Neural progenitor cell (in vitro differentiated cells): Measurements from ENCODE around the gene NDUFB7. TPM values are rescaled to one million over a fixed set of nuclear protein-coding genes. Genes with fewer than 3 reads are reported as not detected.
"Not testable (repeated sequence)": the region's sequence is repeated elsewhere in the genome, so short reads cannot be mapped to it uniquely, and the experiment has no call there.

Source experiments
- DNase-seq: peaks from one replicate; pipeline ENCODE4 v3.0.0-alpha.2; 2016; ENCODE audit warnings: low spot score
- H2AFZ ChIP-seq: fragments of 200-600 bp; sonication (generic); replicated peaks from 2 replicates; pipeline ENCODE4 v1.6.1; 2016; ENCODE audit warnings: antibody characterized with exemption
- H3F3A ChIP-seq: fragments of 200-600 bp; sonication (generic); 2 replicates; pipeline ENCODE4 v1.6.1; 2016; ENCODE audit warnings: antibody characterized with exemption, low read depth
- H3K27ac ChIP-seq: fragments of 200-600 bp; sonication (generic); 2 replicates; pipeline ENCODE4 v1.5.1; 2016; ENCODE audit warnings: mild to moderate bottlenecking
- H3K27me3 ChIP-seq: fragments of 200-600 bp; sonication (generic); 2 replicates; pipeline ENCODE4 v1.6.1; 2016; ENCODE audit warnings: mild to moderate bottlenecking, moderate library complexity
- H3K36me3 ChIP-seq: fragments of 200-600 bp; sonication (generic); 2 replicates; pipeline ENCODE4 v1.5.1; 2016
- H3K4me1 ChIP-seq: fragments of 200-600 bp; sonication (generic); 2 replicates; pipeline ENCODE4 v1.6.1; 2016; ENCODE audit warnings: mixed run types
- H3K4me2 ChIP-seq: fragments of 200-600 bp; sonication (generic); 2 replicates; pipeline ENCODE4 v1.6.1; 2016
- H3K4me3 ChIP-seq: fragments of 200-600 bp; sonication (generic); 2 replicates; pipeline ENCODE4 v1.5.1; 2016
- H3K79me2 ChIP-seq: fragments of 200-600 bp; sonication (generic); 2 replicates; pipeline ENCODE4 v1.6.1; 2016; ENCODE audit warnings: low read depth
- H3K9ac ChIP-seq: fragments of 200-600 bp; sonication (generic); 2 replicates; pipeline ENCODE4 v1.6.1; 2016
- H3K9me3 ChIP-seq: fragments of 200-600 bp; sonication (generic); 2 replicates; pipeline ENCODE4 v1.5.1; 2016; ENCODE audit warnings: low read depth
- H4K20me1 ChIP-seq: fragments of 200-600 bp; sonication (generic); 2 replicates; pipeline ENCODE4 v1.6.1; 2016; ENCODE audit warnings: low read depth
- H3K27ac Mint-ChIP-seq: 3 replicates; pipeline ENCODE4 v1.8.0; 2021; ENCODE audit warnings: mixed read lengths
- H3K27me3 Mint-ChIP-seq: 2 replicates; pipeline ENCODE4 v1.8.0; 2022; ENCODE audit warnings: low read depth, mild to moderate bottlenecking, inconsistent platforms, moderate library complexity, mixed read lengths; ENCODE audit not compliant: insufficient read depth
- H3K36me3 Mint-ChIP-seq: 3 replicates; pipeline ENCODE4 v1.8.0; 2021; ENCODE audit warnings: mixed read lengths
- H3K4me1 Mint-ChIP-seq: 3 replicates; pipeline ENCODE4 v1.8.0; 2021; ENCODE audit warnings: mixed read lengths
- H3K4me3 Mint-ChIP-seq: 3 replicates; pipeline ENCODE4 v1.8.0; 2021; ENCODE audit warnings: mild to moderate bottlenecking, moderate library complexity, mixed read lengths
- H3K9me3 Mint-ChIP-seq: 3 replicates; pipeline ENCODE4 v1.8.0; 2020; ENCODE audit warnings: mixed read lengths
- CTCF ChIP-seq: fragments of 200-600 bp; sonication (generic); IDR thresholded peaks from 2 replicates; pipeline ENCODE4 v1.5.1; 2017; ENCODE audit warnings: antibody characterized with exemption, mild to moderate bottlenecking
- EZH2 ChIP-seq: fragments of 200-600 bp; sonication (generic); IDR thresholded peaks from 2 replicates; pipeline ENCODE4 v1.6.1; 2017; ENCODE audit warnings: antibody characterized with exemption, mild to moderate bottlenecking, moderate library complexity
- EZH2phosphoT487 ChIP-seq: fragments of 200-600 bp; sonication (generic); IDR thresholded peaks from 2 replicates; pipeline ENCODE4 v1.6.1; 2017; ENCODE audit warnings: antibody characterized with exemption
- total RNA-seq: library from RNA; depleted of rRNA; stranded (reverse); fragments of >200 nt; gene quantifications from 2 replicates; pipeline ENCODE4 v1.2.3, GENCODE V29; 2015; ENCODE audit warnings: low replicate concordance

Gene NDUFB7
- total RNA-seq, 1 donor from 2014 or later, result 38.0 TPM

GRCh38 chr19:14599548-14600147, 27.8 kb upstream of the NDUFB7 start:
- Histone ChIP-seq H3K4me2 (no peak overlapping the region), H3K36me3 (no peaks in the 10 kb centered on the region), H2AFZ (no peak overlapping the region), H3K27ac (no peak overlapping the region), H3K9me3 (no peaks in the 10 kb centered on the region), H3K79me2 (no peaks in the 10 kb centered on the region), H3F3A (no peaks in the 10 kb centered on the region), H3K4me3 (no peak overlapping the region), H3K27me3 (no peaks in the 10 kb centered on the region), H4K20me1 (no peaks in the 10 kb centered on the region), H3K4me1 (no peaks in the 10 kb centered on the region), H3K9ac (no peak overlapping the region)
- no peak for TF ChIP-seq EZH2
- no peak for TF ChIP-seq EZH2phosphoT487
- no peak for TF ChIP-seq CTCF
- H3K9me3 Mint-ChIP-seq, result peaks cover 6% of the 10 kb centered on the region
- no peaks in the 10 kb centered on the region for H3K4me1 Mint-ChIP-seq
- H3K27me3 Mint-ChIP-seq, result peaks cover 5% of the 10 kb centered on the region
- H3K4me3 Mint-ChIP-seq, result no peak overlapping the region
- no peaks in the 10 kb centered on the region for H3K36me3 Mint-ChIP-seq
- H3K27ac Mint-ChIP-seq, result no peak overlapping the region
- no peak for DNase-seq

DNA sequence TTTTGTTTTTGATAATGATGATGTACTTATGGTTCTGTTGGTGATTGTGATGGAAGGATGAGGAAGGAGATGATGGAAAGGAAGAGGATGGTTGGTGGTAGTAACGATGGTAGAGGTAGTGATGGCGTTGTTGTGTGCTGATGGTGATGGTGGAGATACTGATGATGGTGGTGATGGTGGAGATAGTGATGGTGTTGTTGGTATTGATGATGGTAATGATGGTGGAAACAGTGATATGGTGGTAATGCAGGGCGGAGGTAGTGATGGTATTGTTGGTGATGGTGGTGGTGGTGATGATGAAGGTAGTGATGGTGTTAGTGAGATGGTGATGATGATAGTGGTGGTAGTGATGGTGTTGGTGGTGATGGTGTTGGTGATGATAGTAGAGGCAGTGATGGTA, 23.7 kb upstream of the NDUFB7 start:
- Histone ChIP-seq H3K4me3 (no peak overlapping the region), H3K36me3 (no peaks in the 10 kb centered on the region), H4K20me1 (no peaks in the 10 kb centered on the region), H3K4me2 (no peak overlapping the region), H3K9ac (no peak overlapping the region), H3K27me3 (no peaks in the 10 kb centered on the region), H2AFZ (no peak overlapping the region), H3K4me1 (no peaks in the 10 kb centered on the region), H3K79me2 (no peaks in the 10 kb centered on the region), H3F3A (no peaks in the 10 kb centered on the region), H3K9me3 (no peaks in the 10 kb centered on the region), H3K27ac (no peak overlapping the region)
- no peak overlapping the region for H3K27ac Mint-ChIP-seq
- peak overlapping the region; percentile 30 for H3K4me3 Mint-ChIP-seq
- H3K9me3 Mint-ChIP-seq, result peaks cover 6% of the 10 kb centered on the region
- DNase-seq, result no peak
- H3K36me3 Mint-ChIP-seq, result no peaks in the 10 kb centered on the region
- no peaks in the 10 kb centered on the region for H3K4me1 Mint-ChIP-seq
- no peak for TF ChIP-seq EZH2
- no peak for TF ChIP-seq CTCF
- no peak for TF ChIP-seq EZH2phosphoT487
- H3K27me3 Mint-ChIP-seq, result peaks cover 2% of the 10 kb centered on the region

DNA sequence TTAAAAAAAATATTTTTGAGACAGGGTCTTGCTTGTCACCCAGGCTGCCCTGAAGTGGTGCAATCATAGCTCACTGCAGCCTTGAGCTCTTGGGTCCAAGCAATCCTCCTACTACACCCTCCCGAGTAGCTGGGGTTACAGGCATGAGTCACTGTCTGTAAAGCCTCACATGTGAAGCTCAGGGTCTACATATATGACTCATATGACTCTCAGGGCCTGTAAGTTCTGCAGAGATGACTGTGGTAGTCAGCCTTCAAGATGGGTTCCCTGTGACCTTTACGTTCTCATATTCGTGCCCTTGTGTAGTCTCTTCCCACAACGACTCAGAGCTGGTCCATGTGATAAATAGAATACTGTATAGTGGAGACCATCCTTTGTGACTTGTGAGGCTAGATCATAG, 17.6 kb upstream of the NDUFB7 start:
- H3K9me3 Mint-ChIP-seq, result not testable (repeated sequence)

GRCh38 chr19:14585187-14585586, 13.3 kb upstream of the NDUFB7 start:
- not testable (repeated sequence) for H3K4me3 Mint-ChIP-seq, H3K9me3 ChIP-seq, DNase-seq, H3K9me3 Mint-ChIP-seq, H3K27ac Mint-ChIP-seq, H3K9ac ChIP-seq, H3K4me1 Mint-ChIP-seq, H3F3A ChIP-seq, H3K27ac ChIP-seq, H3K4me3 ChIP-seq, H4K20me1 ChIP-seq, H3K36me3 Mint-ChIP-seq, H3K36me3 ChIP-seq, H3K79me2 ChIP-seq, H2AFZ ChIP-seq, H3K4me2 ChIP-seq, H3K27me3 ChIP-seq, H3K4me1 ChIP-seq
- H3K27me3 Mint-ChIP-seq, result peaks cover 10% of the 10 kb centered on the region

More for the DNA sequence above, 17.6 kb upstream of the NDUFB7 start:
- not testable (repeated sequence) for H3K27me3 ChIP-seq, H3K4me2 ChIP-seq, H4K20me1 ChIP-seq, H3K4me1 Mint-ChIP-seq, H3K4me3 Mint-ChIP-seq, H3K79me2 ChIP-seq, H3K9ac ChIP-seq, H3K4me3 ChIP-seq, DNase-seq, H3K36me3 ChIP-seq, H3K36me3 Mint-ChIP-seq, H3K27ac ChIP-seq, H3K27me3 Mint-ChIP-seq, H3K4me1 ChIP-seq, H3F3A ChIP-seq, H2AFZ ChIP-seq, H3K27ac Mint-ChIP-seq, H3K9me3 ChIP-seq

DNA sequence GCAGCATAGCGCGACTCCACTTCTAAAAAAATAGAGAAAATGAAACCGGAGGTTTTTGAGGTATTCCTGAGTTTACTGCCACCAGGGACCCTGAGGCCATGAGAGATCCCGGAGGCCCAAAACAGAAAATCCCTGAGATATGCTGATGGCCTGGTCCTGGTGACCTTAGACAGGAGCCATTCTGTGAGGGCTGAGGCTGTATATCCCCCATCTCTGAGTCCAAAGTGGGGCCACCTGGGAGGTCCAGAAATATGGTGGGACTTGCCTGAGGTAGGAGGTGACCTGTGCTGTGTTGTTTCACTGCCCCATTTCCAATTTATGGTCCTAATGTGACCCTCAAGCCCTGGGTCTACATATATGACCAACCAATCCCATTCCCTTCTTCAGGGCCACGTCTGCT, 12.5 kb upstream of the NDUFB7 start:
- not testable (repeated sequence) for H3K27ac ChIP-seq, H3K27ac Mint-ChIP-seq, H3K27me3 ChIP-seq, DNase-seq, H3K4me3 ChIP-seq, H3K4me1 Mint-ChIP-seq, H2AFZ ChIP-seq, H3K79me2 ChIP-seq, H3K9ac ChIP-seq, H3K4me1 ChIP-seq, H3K9me3 Mint-ChIP-seq, H3K36me3 ChIP-seq, H4K20me1 ChIP-seq, H3K4me3 Mint-ChIP-seq, H3K9me3 ChIP-seq, H3K36me3 Mint-ChIP-seq, H3K4me2 ChIP-seq, H3F3A ChIP-seq
- peaks cover 14% of the 10 kb centered on the region for H3K27me3 Mint-ChIP-seq
